VCaP (cell line): ENCODE measurements around the gene RUNX2.
"Not testable (repeated sequence)": the region's sequence is repeated elsewhere in the genome, so short reads cannot be mapped to it uniquely, and the experiment has no call there.

Source experiments
- H3K27ac ChIP-seq: fragments of 450-650 bp; 2 replicates; pipeline ENCODE4 v1.5.1; 2017
- CTCF ChIP-seq: fragments of 450-650 bp; conservative IDR thresholded peaks from 2 replicates; pipeline ENCODE4 v1.5.1; 2017; ENCODE audit warnings: mild to moderate bottlenecking, moderate library complexity

RUNX2 gene

GRCh38 chr6:45553730-45554344, 225.7 kb downstream of the RUNX2 start:
- peak overlapping the region; percentile 87 for H3K27ac ChIP-seq
- no peak for TF ChIP-seq CTCF

GRCh38 chr6:45554591-45554990, 226.5 kb downstream of the RUNX2 start:
- no peak for TF ChIP-seq CTCF
- H3K27ac ChIP-seq: peak overlapping the region; percentile 87

- H3K27ac ChIP-seq: peak overlapping the region; percentile 87
- no peak for TF ChIP-seq CTCF
Measured at GRCh38 chr6:45555981-45556771, 228.0 kb downstream of the RUNX2 start.

- peak overlapping the region; percentile 87 for H3K27ac ChIP-seq
- TF ChIP-seq CTCF: no peak
Measured at GRCh38 chr6:45556828-45557227, 228.7 kb downstream of the RUNX2 start.

GRCh38 chr6:45557454-45557853, 229.3 kb downstream of the RUNX2 start:
- TF ChIP-seq CTCF: no peak
- H3K27ac ChIP-seq: peak overlapping the region; percentile 87

- H3K27ac ChIP-seq: no peak overlapping the region
- TF ChIP-seq CTCF: no peak
Measured at GRCh38 chr6:45558858-45559257, 230.7 kb downstream of the RUNX2 start.

- H3K27ac ChIP-seq: not testable (repeated sequence)
Measured at GRCh38 chr6:45560321-45560820, 232.2 kb downstream of the RUNX2 start.

GRCh38 chr6:45562171-45562570, 234.0 kb downstream of the RUNX2 start:
- H3K27ac ChIP-seq: no peak overlapping the region
- no peak for TF ChIP-seq CTCF
